H1 (cell line): ENCODE measurements around the gene ANKRD11. TPM values are rescaled to one million over a fixed set of nuclear protein-coding genes. Genes with fewer than 3 reads are reported as not detected.

ENCODE experiments used
- CHD7 ChIP-seq: fragments of 300-600 bp; sonication (generic); IDR thresholded peaks from 2 replicates; pipeline ENCODE4 v1.7.1; 2012; ENCODE audit warnings: low read length, moderate library complexity, mild to moderate bottlenecking, inconsistent platforms; ENCODE audit not compliant: insufficient replicate concordance
- polyA plus RNA-seq, 7 experiments: library from polyadenylated mRNA; depleted of rRNA in 3 of 7; stranded (reverse) in 5 of 7; unstranded in 2 of 7; fragments of >200 nt in 5 of 7; fragments of 200-250 nt in 2 of 7; gene quantifications; 1 replicate in 5 of 7; 2 replicates in 1 of 7; 4 replicates in 1 of 7; pipeline versions ENCODE4 v1.2.1 to v1.2.3, GENCODE V29; 2011 to 2013; ENCODE audit warnings: missing spikeins in 2 of 7, mixed read lengths in 2 of 7
- total RNA-seq: library from RNA; stranded (reverse); fragmentation: NEBNext Ultra II Directional; extraction: Animal tissue kit (Norgen Biotek cat#: 25700); gene quantifications from 2 replicates; pipeline ENCODE4 v1.2.1, GENCODE V29; 2021

ANKRD11 gene
- total and polyA plus RNA-seq, 2 of the 8 experiments (the other 6 are each of a cell fraction or from before 2014, with no cell fraction given), result 46.5 to 142 TPM

GRCh38 chr16:89347807-89348206 lies 142.6 kb downstream of the ANKRD11 start (continued):
- no peak for TF ChIP-seq CHD7
